HepG2 (cell line): ENCODE measurements around the gene COPE. TPM values are rescaled to one million over a fixed set of nuclear protein-coding genes. Genes with fewer than 3 reads are reported as not detected.

Experiments
- ATAC-seq: fragments of 200-7000 bp; cut with Tn5 transposase; 3 replicates; pipeline ENCODE4 v1.9.1; 2020; ENCODE audit warnings: mild to moderate bottlenecking, moderate library complexity
- BruUV-seq: library from RNA; stranded (reverse); fragments of 400-500 nt; replicated peaks from 2 replicates; lab custom pipeline; 2021; lab: Mats Ljungman, UMichigan
- CTCF ChIA-PET: fragments of 300-600 bp; formaldehyde crosslinking; extraction: SDS; loops from one replicate; lab custom pipeline; 2021; ENCODE audit warnings: low total read pairs, inconsistent platforms, low intra/inter-chr PET ratio; lab: Yijun Ruan, JAX
- POLR2A ChIA-PET: fragments of 350-600 bp; sonication (Branson Sonifier 250); formaldehyde crosslinking; loops from one replicate; lab custom pipeline; 2020; ENCODE audit warnings: antibody characterized with exemption, inconsistent platforms; lab: Yijun Ruan, JAX
- DNase-seq: peaks from one replicate; pipeline ENCODE4 v3.0.0-alpha.2; 2015; ENCODE audit warnings: low spot score
- FAIRE-seq: peaks from 3 replicates; lab custom pipeline; 2011; peaks lifted over from hg19 to GRCh38; lab: Jason Lieb, UNC
- H2AFZ ChIP-seq: one replicate; pipeline ENCODE4 v1.6.1; 2011; ENCODE audit warnings: low read length, inconsistent platforms
- H3K27ac ChIP-seq: fragments of 300-600 bp; 3 replicates; pipeline ENCODE4 v1.8.0; 2011; ENCODE audit warnings: mixed run types, mild to moderate bottlenecking, mixed read lengths, low read length, inconsistent platforms; ENCODE audit not compliant: insufficient read depth; ENCODE audit errors: extremely low read length
- H3K27me3 ChIP-seq, 2 experiments: fragments of 200-600 bp in 1 of 2; 2 replicates in 1 of 2; 3 replicates in 1 of 2; pipeline versions ENCODE4 v1.6.0 to v1.8.0; 2011; ENCODE audit warnings: low read length in 2 of 2, mild to moderate bottlenecking in 2 of 2, moderate library complexity in 2 of 2, inconsistent platforms in 1 of 2; ENCODE audit not compliant: insufficient read depth in 2 of 2, control insufficient read depth in 1 of 2
- H3K36me3 ChIP-seq, 2 experiments: fragments of 200-600 bp in 1 of 2; replicated peaks in 1 of 2; 2 replicates in 1 of 2; 3 replicates in 1 of 2; pipeline versions ENCODE4 v1.5.1 to v1.8.0; 2011; ENCODE audit warnings: low read length in 2 of 2, inconsistent platforms in 1 of 2; ENCODE audit not compliant: insufficient read depth in 2 of 2, control insufficient read depth in 1 of 2
- H3K4me1 ChIP-seq: 2 replicates; pipeline ENCODE4 v1.5.1; 2012; ENCODE audit warnings: low read length, inconsistent platforms; ENCODE audit not compliant: insufficient read depth
- H3K4me2 ChIP-seq: 2 replicates; pipeline ENCODE4 v1.6.0; 2011; ENCODE audit warnings: low read depth, low read length, inconsistent platforms
- H3K4me3 ChIP-seq, 3 experiments: fragments of 200-600 bp in 1 of 3; sonication (generic), shearing (Covaris generic) in 1 of 3; replicated peaks in 1 of 3; 2 replicates each; pipeline ENCODE4 v1.5.1; 2011 to 2016; ENCODE audit warnings: low read length in 3 of 3, inconsistent platforms in 2 of 3, low read depth in 2 of 3, mild to moderate bottlenecking in 2 of 3, control low read depth in 1 of 3, mixed read lengths in 1 of 3; ENCODE audit not compliant: insufficient read depth in 1 of 3
- H3K79me2 ChIP-seq: one replicate; pipeline ENCODE4 v1.6.1; 2011; ENCODE audit warnings: low read length, inconsistent platforms; ENCODE audit not compliant: insufficient read depth
- H3K9ac ChIP-seq: 2 replicates; pipeline ENCODE4 v1.6.0; 2011; ENCODE audit warnings: mild to moderate bottlenecking, low read depth, low read length, inconsistent platforms; ENCODE audit not compliant: insufficient read depth
- H3K9me3 ChIP-seq: 2 replicates; pipeline ENCODE4 v1.5.1; 2012; ENCODE audit warnings: mild to moderate bottlenecking, low read length
- H4K20me1 ChIP-seq: 2 replicates; pipeline ENCODE4 v1.6.0; 2011; ENCODE audit warnings: inconsistent platforms, mild to moderate bottlenecking, low read length, moderate library complexity; ENCODE audit not compliant: insufficient read depth
- BORCS8-MEF2B ChIP-seq: sonication (generic); formaldehyde crosslinking; IDR thresholded peaks from 2 replicates; pipeline ENCODE4 v1.8.0; 2022; ENCODE audit warnings: mild to moderate bottlenecking, missing genetic modification reagents
- FOXM1 ChIP-seq: sonication (generic); formaldehyde crosslinking; IDR thresholded peaks from 2 replicates; pipeline ENCODE4 v1.5.0; 2020; ENCODE audit warnings: missing genetic modification reagents
- HOXA5 ChIP-seq: sonication (generic); formaldehyde crosslinking; IDR thresholded peaks from 2 replicates; pipeline ENCODE4 v1.4.0; 2020; ENCODE audit warnings: missing genetic modification reagents
- JUND ChIP-seq: sonication (generic); formaldehyde crosslinking; IDR thresholded peaks from 2 replicates; pipeline ENCODE4 v1.8.0; 2022; ENCODE audit warnings: mild to moderate bottlenecking, missing genetic modification reagents
- KAT2B ChIP-seq: fragments of 150-350 bp; IDR thresholded peaks from 2 replicates; pipeline ENCODE4 v1.6.1; 2014; ENCODE audit warnings: low read depth, low read length, borderline replicate concordance
- MED1 ChIP-seq: sonication (generic); formaldehyde crosslinking; IDR thresholded peaks from 2 replicates; pipeline ENCODE4 v1.4.0; 2020; ENCODE audit warnings: missing genetic modification reagents
- MED8 ChIP-seq: sonication (generic); formaldehyde crosslinking; IDR thresholded peaks from 2 replicates; pipeline ENCODE4 v1.8.1; 2023; ENCODE audit warnings: mild to moderate bottlenecking, missing genetic modification reagents; ENCODE audit not compliant: insufficient replicate concordance
- NFE2L2 ChIP-seq: fragments of 150-350 bp; IDR thresholded peaks from 2 replicates; pipeline ENCODE4 v1.6.1; 2014; ENCODE audit warnings: low read length
- NR2F6 ChIP-seq, 2 experiments: IDR thresholded peaks; 2 replicates each; pipeline ENCODE4 v1.6.1; 2016; ENCODE audit warnings: antibody characterized with exemption in 1 of 2, mild to moderate bottlenecking in 1 of 2
- PATZ1 ChIP-seq: sonication (generic); formaldehyde crosslinking; IDR thresholded peaks from 2 replicates; pipeline ENCODE4 v1.4.0; 2020; ENCODE audit warnings: missing genetic modification reagents
- PLRG1 ChIP-seq: fragments of 450-650 bp; conservative IDR thresholded peaks from 2 replicates; pipeline ENCODE4 v1.6.1; 2016
- PREB ChIP-seq: sonication (generic); formaldehyde crosslinking; IDR thresholded peaks from 2 replicates; pipeline ENCODE4 v1.4.0; 2020; ENCODE audit warnings: missing genetic modification reagents
- RELA ChIP-seq: sonication (generic); formaldehyde crosslinking; IDR thresholded peaks from 2 replicates; pipeline ENCODE4 v1.4.0; 2020; ENCODE audit warnings: missing genetic modification reagents
- REXO4 ChIP-seq: sonication (generic); formaldehyde crosslinking; IDR thresholded peaks from 2 replicates; pipeline ENCODE4 v1.8.0; 2022; ENCODE audit warnings: missing genetic modification reagents, mild to moderate bottlenecking, borderline replicate concordance
- RFX3 ChIP-seq: IDR thresholded peaks from 2 replicates; pipeline ENCODE4 v1.6.1; 2016; ENCODE audit warnings: missing biosample characterization, missing genetic modification reagents
- SETDB1 ChIP-seq: sonication (generic); formaldehyde crosslinking; IDR thresholded peaks from 2 replicates; pipeline ENCODE4 v1.5.1; 2020; ENCODE audit warnings: missing genetic modification reagents, mild to moderate bottlenecking, borderline replicate concordance
- SPEN ChIP-seq: sonication (generic); formaldehyde crosslinking; IDR thresholded peaks from 2 replicates; pipeline ENCODE4 v1.5.1; 2020; ENCODE audit warnings: low read depth, mild to moderate bottlenecking, missing genetic modification reagents
- U2AF2 ChIP-seq: fragments of 200-400 bp; formaldehyde crosslinking; IDR thresholded peaks from 2 replicates; pipeline ENCODE4 v1.6.1; 2017; ENCODE audit warnings: low read depth, mild to moderate bottlenecking, low read length
- ZMYM2 ChIP-seq: sonication (generic); formaldehyde crosslinking; IDR thresholded peaks from 2 replicates; pipeline ENCODE4 v1.8.0; 2022; ENCODE audit warnings: mild to moderate bottlenecking, missing genetic modification reagents
- ZNF296 ChIP-seq: sonication (generic); formaldehyde crosslinking; conservative IDR thresholded peaks from 2 replicates; pipeline ENCODE4 v1.5.0; 2020; ENCODE audit warnings: mild to moderate bottlenecking, missing genetic modification reagents
- ZNF333 ChIP-seq: sonication (generic); formaldehyde crosslinking; IDR thresholded peaks from 2 replicates; pipeline ENCODE4 v1.4.0; 2020; ENCODE audit warnings: mild to moderate bottlenecking, missing genetic modification reagents, borderline replicate concordance
- ZNF337 ChIP-seq: sonication (generic); formaldehyde crosslinking; IDR thresholded peaks from 2 replicates; pipeline ENCODE4 v1.5.1; 2020; ENCODE audit warnings: missing genetic modification reagents, low read depth, mild to moderate bottlenecking, borderline replicate concordance
- ZNF569 ChIP-seq: sonication (generic); formaldehyde crosslinking; IDR thresholded peaks from 2 replicates; pipeline ENCODE4 v1.5.0; 2020; ENCODE audit warnings: mild to moderate bottlenecking, missing genetic modification reagents, moderate library complexity, borderline replicate concordance
- ZNF674 ChIP-seq: sonication (generic); formaldehyde crosslinking; IDR thresholded peaks from 2 replicates; pipeline ENCODE4 v1.5.0; 2020; ENCODE audit warnings: low read depth, mild to moderate bottlenecking, missing genetic modification reagents
- WGBS: methylation state at CpG from one replicate; pipeline ENCODE4 v1.1.6; 2017; ENCODE audit warnings: low lambda C conversion rate; 5-methylcytosine and 5-hydroxymethylcytosine counted together
- in situ Hi-C: cut with HindIII; loops from 2 replicates; pipeline ENCODE4 v1.10.0; 2017; ENCODE audit warnings: low pct_unique_long_range_greater_than_20kb; ENCODE audit not compliant: extremely low pct_ligation_motif_present
- intact Hi-C: fragments of 100-400 bp; cut with micrococcal nuclease; formaldehyde crosslinking; loops from one replicate; pipeline ENCODE4 v1.10.0; 2022; ENCODE audit not compliant: unreplicated experiment
- polyA plus RNA-seq, 8 experiments: library from polyadenylated mRNA; depleted of rRNA in 3 of 8; stranded (reverse) in 7 of 8; unstranded in 1 of 8; fragments of >200 nt; fragmentation: Illumina TruSeq in 4 of 8; extraction: Trizol in 4 of 8; gene quantifications; 2 replicates each; pipeline versions ENCODE4 v1.2.1 to v1.2.3, GENCODE V29; 2011 to 2016; ENCODE audit warnings: low read depth in 4 of 8, missing spikeins in 1 of 8, mixed read lengths in 1 of 8; ENCODE audit not compliant: insufficient read depth in 1 of 8
- total RNA-seq, 5 experiments: library from RNA; depleted of rRNA; stranded (reverse); fragments of >200 nt; fragmentation: Illumina TruSeq; extraction: Trizol; gene quantifications; 2 replicates each; pipeline ENCODE4 v1.2.3, GENCODE V29; 2016; ENCODE audit warnings: low read depth in 1 of 5

The COPE gene
- total and polyA plus RNA-seq, 2 of the 13 experiments (the other 11 are each of a cell fraction or from before 2014, with no cell fraction given), result 189 to 205 TPM

GRCh38 chr19:18865973-18866799 lies 53.0 kb downstream of the COPE start:
- intact Hi-C loops, result no loop called here
- WGBS, result 53% methylated on average over 21 of the region's 38 CpGs
- BruUV-seq, result no TSS peak
- H3K4me1 ChIP-seq, result peaks cover 7% of the 10 kb centered on the region
- H2AFZ ChIP-seq, result no peak overlapping the region
- peak; percentile 35 for DNase-seq
- in situ Hi-C loops, result no loop called here
- ATAC-seq, result peak; percentile 85
- H3K9ac ChIP-seq, result no peak overlapping the region
- ChIA-PET POLR2A (no interaction called here), CTCF (interaction anchor here (1.7 kb wide), 1 partner anchor 121 kb away, joined by 6 read pairs; no protein-coding TSS in a partner anchor)
- H3K9me3 ChIP-seq, result no peaks in the 10 kb centered on the region
- no peak for FAIRE-seq
- H3K4me2 ChIP-seq, result no peak overlapping the region
- H3K4me3 ChIP-seq, result no peak overlapping the region
- no peak overlapping the region for H3K27ac ChIP-seq
- H4K20me1 ChIP-seq, result no peaks in the 10 kb centered on the region
- no peaks in the 10 kb centered on the region for H3K27me3 ChIP-seq
- H3K36me3 ChIP-seq, result peaks cover 38 to 63% of the 10 kb centered on the region in 2 experiments; a peak in 4 of 5 replicates
- H3K79me2 ChIP-seq, result no peaks in the 10 kb centered on the region
- 0 out of 2 replicates have a peak, but pooled peaks have one; percentile 20 for TF ChIP-seq SPEN
- no peak for TF ChIP-seq ZMYM2
- no peak for TF ChIP-seq MED1 (CRISPR knock-in tag)
- no peak for TF ChIP-seq KAT2B
- no peak for TF ChIP-seq NR2F6 (IDR thresholded peaks at IDR 0.05)
- TF ChIP-seq NR2F6 (CRISPR knock-in tag; IDR thresholded peaks at IDR 0.05), result no peak
- TF ChIP-seq ZNF337 (CRISPR knock-in tag), result no peak
- TF ChIP-seq U2AF2, result no peak
- TF ChIP-seq ZNF569, result no peak
- TF ChIP-seq NFE2L2, result no peak
- no peak for TF ChIP-seq SETDB1 (CRISPR knock-in tag)
- peak; percentile 34; the same call in 1 of the 2 replicates for TF ChIP-seq PATZ1 (CRISPR knock-in tag)
- TF ChIP-seq ZNF333 (CRISPR knock-in tag), result no peak
- no peak for TF ChIP-seq PREB
- TF ChIP-seq ZNF296 (CRISPR knock-in tag), result no peak
- no peak for TF ChIP-seq PLRG1
- TF ChIP-seq REXO4 (CRISPR knock-in tag), result no peak
- TF ChIP-seq RFX3 (CRISPR knock-in tag), result no peak
- TF ChIP-seq ZNF674 (CRISPR knock-in tag), result no peak
- TF ChIP-seq HOXA5 (CRISPR knock-in tag), result no peak
- no peak for TF ChIP-seq BORCS8-MEF2B (CRISPR knock-in tag)
- TF ChIP-seq RELA, result no peak
- TF ChIP-seq JUND (CRISPR knock-in tag), result no peak
- no peak for TF ChIP-seq FOXM1 (CRISPR knock-in tag)
- TF ChIP-seq MED8 (CRISPR knock-in tag), result no peak
